Measurements from ENCODE around the gene FAM216A. TPM values are rescaled to one million over a fixed set of nuclear protein-coding genes. Genes with fewer than 3 reads are reported as not detected.

Gene FAM216A
- polyA plus RNA-seq, 1 donor from 2014 or later, result 77.4 TPM

- H2AFZ ChIP-seq (ENCODE audit: low read depth, low read length), result no peak overlapping the region
- H3K36me3 ChIP-seq (ENCODE audit: insufficient read depth, low read length), result no peaks in the 10 kb centered on the region
- no peak overlapping the region for H3K9ac ChIP-seq (ENCODE audit: low read length)
- H3K9me3 ChIP-seq (ENCODE audit: low read length), result no peaks in the 10 kb centered on the region
- H3K4me3 ChIP-seq (ENCODE audit: low read length), result no peak overlapping the region
- H3K9me2 ChIP-seq (ENCODE audit: insufficient read depth, low read length), result no peaks in the 10 kb centered on the region
- peaks cover 14% of the 10 kb centered on the region for H3K79me2 ChIP-seq (replicated peaks; ENCODE audit: insufficient read depth, low read length)
- H4K20me1 ChIP-seq (ENCODE audit: insufficient read depth), result no peaks in the 10 kb centered on the region
- H3K4me2 ChIP-seq (ENCODE audit: low read length), result no peak overlapping the region
- no peaks in the 10 kb centered on the region for H3K27me3 ChIP-seq (ENCODE audit: insufficient read depth, low read depth, low read length)
- TF ChIP-seq, protein P1, sequence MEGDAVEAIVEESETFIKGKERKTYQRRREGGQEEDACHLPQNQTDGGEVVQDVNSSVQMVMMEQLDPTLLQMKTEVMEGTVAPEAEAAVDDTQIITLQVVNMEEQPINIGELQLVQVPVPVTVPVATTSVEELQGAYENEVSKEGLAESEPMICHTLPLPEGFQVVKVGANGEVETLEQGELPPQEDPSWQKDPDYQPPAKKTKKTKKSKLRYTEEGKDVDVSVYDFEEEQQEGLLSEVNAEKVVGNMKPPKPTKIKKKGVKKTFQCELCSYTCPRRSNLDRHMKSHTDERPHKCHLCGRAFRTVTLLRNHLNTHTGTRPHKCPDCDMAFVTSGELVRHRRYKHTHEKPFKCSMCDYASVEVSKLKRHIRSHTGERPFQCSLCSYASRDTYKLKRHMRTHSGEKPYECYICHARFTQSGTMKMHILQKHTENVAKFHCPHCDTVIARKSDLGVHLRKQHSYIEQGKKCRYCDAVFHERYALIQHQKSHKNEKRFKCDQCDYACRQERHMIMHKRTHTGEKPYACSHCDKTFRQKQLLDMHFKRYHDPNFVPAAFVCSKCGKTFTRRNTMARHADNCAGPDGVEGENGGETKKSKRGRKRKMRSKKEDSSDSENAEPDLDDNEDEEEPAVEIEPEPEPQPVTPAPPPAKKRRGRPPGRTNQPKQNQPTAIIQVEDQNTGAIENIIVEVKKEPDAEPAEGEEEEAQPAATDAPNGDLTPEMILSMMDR (IDR thresholded peaks at IDR 0.05; ENCODE audit: poor library complexity, severe bottlenecking), result no peak
- TF ChIP-seq EP300 (conservative IDR thresholded peaks at IDR 0.05; ENCODE audit: poor library complexity, severe bottlenecking), result no peak
- TF ChIP-seq EZH2 (IDR thresholded peaks at IDR 0.05; ENCODE audit: borderline replicate concordance, insufficient read depth, low read length, poor library complexity, severe bottlenecking), result no peak
- no peak for TF ChIP-seq RAD21 (conservative IDR thresholded peaks at IDR 0.05)
- no peak for TF ChIP-seq SMC3 (conservative IDR thresholded peaks at IDR 0.05; ENCODE audit: poor library complexity)
- TF ChIP-seq MXI1 (conservative IDR thresholded peaks at IDR 0.05; ENCODE audit: poor library complexity, severe bottlenecking), result no peak
- TF ChIP-seq, protein P2, sequence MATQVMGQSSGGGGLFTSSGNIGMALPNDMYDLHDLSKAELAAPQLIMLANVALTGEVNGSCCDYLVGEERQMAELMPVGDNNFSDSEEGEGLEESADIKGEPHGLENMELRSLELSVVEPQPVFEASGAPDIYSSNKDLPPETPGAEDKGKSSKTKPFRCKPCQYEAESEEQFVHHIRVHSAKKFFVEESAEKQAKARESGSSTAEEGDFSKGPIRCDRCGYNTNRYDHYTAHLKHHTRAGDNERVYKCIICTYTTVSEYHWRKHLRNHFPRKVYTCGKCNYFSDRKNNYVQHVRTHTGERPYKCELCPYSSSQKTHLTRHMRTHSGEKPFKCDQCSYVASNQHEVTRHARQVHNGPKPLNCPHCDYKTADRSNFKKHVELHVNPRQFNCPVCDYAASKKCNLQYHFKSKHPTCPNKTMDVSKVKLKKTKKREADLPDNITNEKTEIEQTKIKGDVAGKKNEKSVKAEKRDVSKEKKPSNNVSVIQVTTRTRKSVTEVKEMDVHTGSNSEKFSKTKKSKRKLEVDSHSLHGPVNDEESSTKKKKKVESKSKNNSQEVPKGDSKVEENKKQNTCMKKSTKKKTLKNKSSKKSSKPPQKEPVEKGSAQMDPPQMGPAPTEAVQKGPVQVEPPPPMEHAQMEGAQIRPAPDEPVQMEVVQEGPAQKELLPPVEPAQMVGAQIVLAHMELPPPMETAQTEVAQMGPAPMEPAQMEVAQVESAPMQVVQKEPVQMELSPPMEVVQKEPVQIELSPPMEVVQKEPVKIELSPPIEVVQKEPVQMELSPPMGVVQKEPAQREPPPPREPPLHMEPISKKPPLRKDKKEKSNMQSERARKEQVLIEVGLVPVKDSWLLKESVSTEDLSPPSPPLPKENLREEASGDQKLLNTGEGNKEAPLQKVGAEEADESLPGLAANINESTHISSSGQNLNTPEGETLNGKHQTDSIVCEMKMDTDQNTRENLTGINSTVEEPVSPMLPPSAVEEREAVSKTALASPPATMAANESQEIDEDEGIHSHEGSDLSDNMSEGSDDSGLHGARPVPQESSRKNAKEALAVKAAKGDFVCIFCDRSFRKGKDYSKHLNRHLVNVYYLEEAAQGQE (IDR thresholded peaks at IDR 0.05; ENCODE audit: borderline replicate concordance), result no peak
- no peak for TF ChIP-seq TAF1 (IDR thresholded peaks at IDR 0.05; ENCODE audit: low read depth)
- TF ChIP-seq POLR2AphosphoS5 (IDR thresholded peaks at IDR 0.05), result no peak
- peaks cover 4% of the 10 kb centered on the region for H3F3A ChIP-seq (ENCODE audit: insufficient read depth, low read length, poor library complexity, severe bottlenecking)
- H3K27ac ChIP-seq (ENCODE audit: low read length), result no peak overlapping the region
These were observed 36.7 kb downstream of the FAM216A start for GRCh38 chr12:110505332-110505731.

- TF ChIP-seq POLR2AphosphoS5 (IDR thresholded peaks at IDR 0.05) (no peak), SMC3 (conservative IDR thresholded peaks at IDR 0.05; ENCODE audit: poor library complexity) (no peak), RAD21 (conservative IDR thresholded peaks at IDR 0.05) (no peak), TAF1 (IDR thresholded peaks at IDR 0.05; ENCODE audit: low read depth) (no peak), MXI1 (conservative IDR thresholded peaks at IDR 0.05; ENCODE audit: poor library complexity, severe bottlenecking) (no peak), EZH2 (IDR thresholded peaks at IDR 0.05; ENCODE audit: borderline replicate concordance, insufficient read depth, low read length, poor library complexity, severe bottlenecking) (no peak), EP300 (conservative IDR thresholded peaks at IDR 0.05; ENCODE audit: poor library complexity, severe bottlenecking) (no peak)
- TF ChIP-seq, protein P2 (IDR thresholded peaks at IDR 0.05; ENCODE audit: borderline replicate concordance), result no peak
- TF ChIP-seq, protein P1 (IDR thresholded peaks at IDR 0.05; ENCODE audit: poor library complexity, severe bottlenecking), result no peak
- H3K9me3 ChIP-seq (ENCODE audit: low read length), result no peaks in the 10 kb centered on the region
These were observed 39.5 kb downstream of the FAM216A start for GRCh38 chr12:110508071-110508586.

More at GRCh38 chr12:110508071-110508586, 39.5 kb downstream of the FAM216A start:
- Histone ChIP-seq H3K9ac (ENCODE audit: low read length) (no peak overlapping the region), H3K9me2 (ENCODE audit: insufficient read depth, low read length) (no peaks in the 10 kb centered on the region), H3K79me2 (replicated peaks; ENCODE audit: insufficient read depth, low read length) (no peaks in the 10 kb centered on the region), H2AFZ (ENCODE audit: low read depth, low read length) (no peak overlapping the region), H3K27ac (ENCODE audit: low read length) (no peak overlapping the region), H3F3A (ENCODE audit: insufficient read depth, low read length, poor library complexity, severe bottlenecking) (no peaks in the 10 kb centered on the region), H3K36me3 (ENCODE audit: insufficient read depth, low read length) (no peaks in the 10 kb centered on the region), H3K4me2 (ENCODE audit: low read length) (no peak overlapping the region), H4K20me1 (ENCODE audit: insufficient read depth) (no peaks in the 10 kb centered on the region), H3K27me3 (ENCODE audit: insufficient read depth, low read depth, low read length) (no peaks in the 10 kb centered on the region), H3K4me3 (ENCODE audit: low read length) (no peak overlapping the region)

All from neural cell (in vitro differentiated cells).